Neural cell (in vitro differentiated cells): ENCODE measurements around the gene AFF3. TPM values are rescaled to one million over a fixed set of nuclear protein-coding genes. Genes with fewer than 3 reads are reported as not detected.

Source experiments
- H2AFZ ChIP-seq: fragments of 200-600, 300-800 bp; sonication (generic), shearing (Covaris generic); 2 replicates; pipeline ENCODE4 v1.6.0; 2014; ENCODE audit warnings: low read depth, mild to moderate bottlenecking, antibody characterized with exemption, low read length, moderate library complexity
- H3F3A ChIP-seq: fragments of 200-600 bp; shearing (Covaris generic); 2 replicates; pipeline ENCODE4 v1.6.1; 2016; ENCODE audit warnings: mild to moderate bottlenecking, moderate library complexity, mixed read lengths, antibody characterized with exemption, low read length; ENCODE audit not compliant: insufficient read depth, poor library complexity, severe bottlenecking
- H3K27ac ChIP-seq: fragments of 200-600, 300-800 bp; sonication (generic), shearing (Covaris generic); 2 replicates; pipeline ENCODE4 v1.5.1; 2014; ENCODE audit warnings: mild to moderate bottlenecking, low read length, moderate library complexity
- H3K27me3 ChIP-seq: fragments of 300-800, 200-600 bp; sonication (generic), shearing (Covaris generic); 2 replicates; pipeline ENCODE4 v1.6.0; 2014; ENCODE audit warnings: mild to moderate bottlenecking, low read depth, low read length, moderate library complexity; ENCODE audit not compliant: insufficient read depth
- H3K36me3 ChIP-seq: fragments of 300-800, 200-600 bp; sonication (generic), shearing (Covaris generic); 2 replicates; pipeline ENCODE4 v1.5.1; 2014; ENCODE audit warnings: mild to moderate bottlenecking, antibody characterized with exemption, low read length, moderate library complexity; ENCODE audit not compliant: insufficient read depth
- H3K4me2 ChIP-seq: fragments of 300-800, 200-600 bp; sonication (generic), shearing (Covaris generic); 2 replicates; pipeline ENCODE4 v1.6.0; 2014; ENCODE audit warnings: mild to moderate bottlenecking, low read length
- H3K4me3 ChIP-seq: fragments of 300-800, 200-600 bp; sonication (generic), shearing (Covaris generic); 2 replicates; pipeline ENCODE4 v1.5.1; 2014; ENCODE audit warnings: mild to moderate bottlenecking, low read length, moderate library complexity
- H3K79me2 ChIP-seq: fragments of 200-600 bp; shearing (Covaris generic); replicated peaks from 2 replicates; pipeline ENCODE4 v1.6.0; 2014; ENCODE audit warnings: mild to moderate bottlenecking, low read length, moderate library complexity; ENCODE audit not compliant: insufficient read depth
- H3K9ac ChIP-seq: fragments of 300-800, 200-600 bp; sonication (generic), shearing (Covaris generic); 2 replicates; pipeline ENCODE4 v1.6.1; 2016; ENCODE audit warnings: mild to moderate bottlenecking, low read length, mixed read lengths
- H3K9me2 ChIP-seq: fragments of 200-600 bp; shearing (Covaris generic); 2 replicates; pipeline ENCODE4 v1.6.1; 2016; ENCODE audit warnings: mild to moderate bottlenecking, low read length, mixed read lengths; ENCODE audit not compliant: insufficient read depth
- H3K9me3 ChIP-seq: fragments of 200-600, 300-800 bp; sonication (generic), shearing (Covaris generic); 2 replicates; pipeline ENCODE4 v1.6.1; 2016; ENCODE audit warnings: mild to moderate bottlenecking, mixed run types, low read length, moderate library complexity, mixed read lengths
- H4K20me1 ChIP-seq: fragments of 200-600 bp; shearing (Covaris generic); 2 replicates; pipeline ENCODE4 v1.6.1; 2016; ENCODE audit warnings: mild to moderate bottlenecking, mixed run types; ENCODE audit not compliant: insufficient read depth
- EP300 ChIP-seq: fragments of 450-650 bp; conservative IDR thresholded peaks from 2 replicates; pipeline ENCODE4 v1.6.1; 2014; ENCODE audit warnings: antibody characterized with exemption, mild to moderate bottlenecking, moderate library complexity; ENCODE audit not compliant: poor library complexity, severe bottlenecking
- EZH2 ChIP-seq: fragments of 200-600, 300-800 bp; shearing (Covaris generic), sonication (generic); IDR thresholded peaks from 2 replicates; pipeline ENCODE4 v1.6.1; 2014; ENCODE audit warnings: antibody characterized with exemption, low read length, borderline replicate concordance, mild to moderate bottlenecking; ENCODE audit not compliant: insufficient read depth, poor library complexity, severe bottlenecking
- MXI1 ChIP-seq: fragments of 450-650 bp; conservative IDR thresholded peaks from 2 replicates; pipeline ENCODE4 v1.6.1; 2014; ENCODE audit warnings: antibody characterized with exemption, mild to moderate bottlenecking; ENCODE audit not compliant: poor library complexity, severe bottlenecking
- POLR2AphosphoS5 ChIP-seq: IDR thresholded peaks from 2 replicates; pipeline ENCODE4 v1.6.1; 2012
- RAD21 ChIP-seq: fragments of 450-650 bp; conservative IDR thresholded peaks from 2 replicates; pipeline ENCODE4 v1.6.1; 2014; ENCODE audit warnings: antibody characterized with exemption, mild to moderate bottlenecking, moderate library complexity
- REST ChIP-seq: IDR thresholded peaks from 2 replicates; pipeline ENCODE4 v1.6.1; 2012; ENCODE audit warnings: borderline replicate concordance
- SMC3 ChIP-seq: fragments of 450-650 bp; conservative IDR thresholded peaks from 2 replicates; pipeline ENCODE4 v1.6.1; 2014; ENCODE audit warnings: antibody characterized with exemption, mild to moderate bottlenecking, moderate library complexity; ENCODE audit not compliant: poor library complexity
- TAF1 ChIP-seq: IDR thresholded peaks from 2 replicates; pipeline ENCODE4 v1.6.1; 2012; ENCODE audit warnings: low read depth
- polyA plus RNA-seq: library from polyadenylated mRNA; depleted of rRNA; stranded (reverse); fragments of >200 nt; gene quantifications from 2 replicates; pipeline ENCODE4 v1.2.3, GENCODE V29; 2014
- TF ChIP-seq, protein P1 (sequence below): fragments of 450-650 bp; IDR thresholded peaks from 2 replicates; pipeline ENCODE4 v1.5.1; 2014; ENCODE audit warnings: antibody characterized with exemption, mild to moderate bottlenecking, moderate library complexity; ENCODE audit not compliant: poor library complexity, severe bottlenecking

Gene AFF3
- polyA plus RNA-seq, 1 donor from 2014 or later, result 5.1 TPM

DNA sequence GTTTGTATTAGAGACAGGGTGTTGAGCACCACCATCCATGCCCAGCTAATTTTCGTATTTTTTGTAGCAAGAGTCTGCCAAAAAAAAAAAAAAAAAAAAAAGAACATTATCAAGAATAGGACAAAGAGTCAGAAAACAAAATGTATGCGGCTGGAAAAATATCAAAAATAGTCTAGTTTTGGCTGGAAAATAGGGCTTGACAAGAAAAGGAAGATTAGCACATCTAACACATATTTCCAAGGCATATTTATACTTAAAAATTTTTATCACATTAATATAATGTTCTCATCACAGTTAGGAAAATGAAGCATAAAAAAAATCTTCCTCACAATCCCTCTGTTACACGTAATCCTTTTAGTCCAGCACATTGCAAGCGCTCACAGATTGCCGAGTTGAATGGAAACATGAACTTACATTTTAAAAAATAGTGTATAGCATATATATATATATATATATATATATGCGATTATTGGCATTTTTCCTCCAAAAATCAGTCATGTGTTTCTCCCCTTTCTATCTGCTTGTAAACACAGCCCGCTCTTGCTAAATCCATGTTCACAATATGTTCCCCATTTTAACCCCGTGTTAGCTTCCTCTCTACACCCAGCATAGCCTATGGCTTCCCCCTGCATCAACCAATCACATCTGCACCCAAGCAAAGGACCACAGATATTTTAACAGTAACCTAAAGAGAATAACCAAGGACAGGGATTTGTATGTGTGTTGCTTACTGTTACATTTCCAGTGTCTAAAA lies 183.0 kb downstream of the AFF3 start:
- Histone ChIP-seq H3K27ac (no peak overlapping the region), H3K9ac (no peak overlapping the region), H3F3A (no peaks in the 10 kb centered on the region), H3K9me2 (no peaks in the 10 kb centered on the region), H3K9me3 (no peaks in the 10 kb centered on the region), H3K27me3 (no peaks in the 10 kb centered on the region), H3K36me3 (no peaks in the 10 kb centered on the region), H3K79me2 (no peaks in the 10 kb centered on the region), H3K4me3 (no peak overlapping the region), H3K4me2 (no peak overlapping the region), H2AFZ (no peak overlapping the region), H4K20me1 (no peaks in the 10 kb centered on the region)
- TF ChIP-seq EZH2, result no peak
- TF ChIP-seq POLR2AphosphoS5, result no peak
- TF ChIP-seq EP300, result no peak
- TF ChIP-seq MXI1, result no peak
- TF ChIP-seq TAF1, result no peak
- TF ChIP-seq, protein P1, sequence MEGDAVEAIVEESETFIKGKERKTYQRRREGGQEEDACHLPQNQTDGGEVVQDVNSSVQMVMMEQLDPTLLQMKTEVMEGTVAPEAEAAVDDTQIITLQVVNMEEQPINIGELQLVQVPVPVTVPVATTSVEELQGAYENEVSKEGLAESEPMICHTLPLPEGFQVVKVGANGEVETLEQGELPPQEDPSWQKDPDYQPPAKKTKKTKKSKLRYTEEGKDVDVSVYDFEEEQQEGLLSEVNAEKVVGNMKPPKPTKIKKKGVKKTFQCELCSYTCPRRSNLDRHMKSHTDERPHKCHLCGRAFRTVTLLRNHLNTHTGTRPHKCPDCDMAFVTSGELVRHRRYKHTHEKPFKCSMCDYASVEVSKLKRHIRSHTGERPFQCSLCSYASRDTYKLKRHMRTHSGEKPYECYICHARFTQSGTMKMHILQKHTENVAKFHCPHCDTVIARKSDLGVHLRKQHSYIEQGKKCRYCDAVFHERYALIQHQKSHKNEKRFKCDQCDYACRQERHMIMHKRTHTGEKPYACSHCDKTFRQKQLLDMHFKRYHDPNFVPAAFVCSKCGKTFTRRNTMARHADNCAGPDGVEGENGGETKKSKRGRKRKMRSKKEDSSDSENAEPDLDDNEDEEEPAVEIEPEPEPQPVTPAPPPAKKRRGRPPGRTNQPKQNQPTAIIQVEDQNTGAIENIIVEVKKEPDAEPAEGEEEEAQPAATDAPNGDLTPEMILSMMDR, result no peak
- no peak for TF ChIP-seq SMC3
- no peak for TF ChIP-seq RAD21
- no peak for TF ChIP-seq REST

- no peak overlapping the region for H3K9ac ChIP-seq
- H3F3A ChIP-seq, result no peaks in the 10 kb centered on the region
- no peaks in the 10 kb centered on the region for H3K9me3 ChIP-seq
- H3K27me3 ChIP-seq, result no peaks in the 10 kb centered on the region
- TF ChIP-seq TAF1 (no peak), REST (no peak), SMC3 (no peak), EP300 (no peak)
- TF ChIP-seq, protein P1, result no peak
- H4K20me1 ChIP-seq, result no peaks in the 10 kb centered on the region
- H3K9me2 ChIP-seq, result no peaks in the 10 kb centered on the region
- H3K27ac ChIP-seq, result no peak overlapping the region
- H3K4me3 ChIP-seq, result no peak overlapping the region
- no peak overlapping the region for H3K4me2 ChIP-seq
- H3K79me2 ChIP-seq, result no peaks in the 10 kb centered on the region
- H3K36me3 ChIP-seq, result no peaks in the 10 kb centered on the region
- no peak overlapping the region for H2AFZ ChIP-seq
These were observed 184.9 kb downstream of the AFF3 start for GRCh38 chr2:99957332-99958133.
